ENCODE data around the gene GRIA3.

DNA sequence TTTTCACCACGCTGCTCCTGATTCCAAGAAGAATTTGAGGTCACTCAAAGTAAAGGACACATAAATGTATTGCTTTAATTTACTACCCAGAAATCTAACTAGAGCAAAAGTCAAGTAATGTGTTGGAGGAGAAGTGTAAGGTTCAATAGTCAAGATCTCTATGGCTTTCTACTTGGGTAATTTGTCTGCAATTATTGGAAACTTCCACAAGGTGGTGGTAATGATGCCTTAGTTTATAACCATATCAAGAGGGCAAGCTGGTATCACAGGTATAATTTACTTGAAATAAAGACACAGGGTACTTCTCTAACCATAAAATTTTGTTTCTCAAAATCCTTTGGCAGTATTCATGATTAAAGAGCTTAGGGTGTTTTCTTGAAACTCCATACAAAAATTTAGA lies 10.2 kb upstream of the GRIA3 start:
- TF ChIP-seq, protein P1, sequence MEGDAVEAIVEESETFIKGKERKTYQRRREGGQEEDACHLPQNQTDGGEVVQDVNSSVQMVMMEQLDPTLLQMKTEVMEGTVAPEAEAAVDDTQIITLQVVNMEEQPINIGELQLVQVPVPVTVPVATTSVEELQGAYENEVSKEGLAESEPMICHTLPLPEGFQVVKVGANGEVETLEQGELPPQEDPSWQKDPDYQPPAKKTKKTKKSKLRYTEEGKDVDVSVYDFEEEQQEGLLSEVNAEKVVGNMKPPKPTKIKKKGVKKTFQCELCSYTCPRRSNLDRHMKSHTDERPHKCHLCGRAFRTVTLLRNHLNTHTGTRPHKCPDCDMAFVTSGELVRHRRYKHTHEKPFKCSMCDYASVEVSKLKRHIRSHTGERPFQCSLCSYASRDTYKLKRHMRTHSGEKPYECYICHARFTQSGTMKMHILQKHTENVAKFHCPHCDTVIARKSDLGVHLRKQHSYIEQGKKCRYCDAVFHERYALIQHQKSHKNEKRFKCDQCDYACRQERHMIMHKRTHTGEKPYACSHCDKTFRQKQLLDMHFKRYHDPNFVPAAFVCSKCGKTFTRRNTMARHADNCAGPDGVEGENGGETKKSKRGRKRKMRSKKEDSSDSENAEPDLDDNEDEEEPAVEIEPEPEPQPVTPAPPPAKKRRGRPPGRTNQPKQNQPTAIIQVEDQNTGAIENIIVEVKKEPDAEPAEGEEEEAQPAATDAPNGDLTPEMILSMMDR (IDR thresholded peaks at IDR 0.05) = no peak
- no peak for TF ChIP-seq POLR2A (IDR thresholded peaks at IDR 0.05)
